GM19193 (cell line): Measurements from ENCODE around the gene ARHGEF40.

Experiments used
- POLR2A ChIP-seq: IDR thresholded peaks from 4 replicates; pipeline ENCODE4 v1.6.1; 2011; ENCODE audit not compliant: insufficient read depth, insufficient read length; ENCODE audit errors: extremely low read depth

The ARHGEF40 gene

DNA sequence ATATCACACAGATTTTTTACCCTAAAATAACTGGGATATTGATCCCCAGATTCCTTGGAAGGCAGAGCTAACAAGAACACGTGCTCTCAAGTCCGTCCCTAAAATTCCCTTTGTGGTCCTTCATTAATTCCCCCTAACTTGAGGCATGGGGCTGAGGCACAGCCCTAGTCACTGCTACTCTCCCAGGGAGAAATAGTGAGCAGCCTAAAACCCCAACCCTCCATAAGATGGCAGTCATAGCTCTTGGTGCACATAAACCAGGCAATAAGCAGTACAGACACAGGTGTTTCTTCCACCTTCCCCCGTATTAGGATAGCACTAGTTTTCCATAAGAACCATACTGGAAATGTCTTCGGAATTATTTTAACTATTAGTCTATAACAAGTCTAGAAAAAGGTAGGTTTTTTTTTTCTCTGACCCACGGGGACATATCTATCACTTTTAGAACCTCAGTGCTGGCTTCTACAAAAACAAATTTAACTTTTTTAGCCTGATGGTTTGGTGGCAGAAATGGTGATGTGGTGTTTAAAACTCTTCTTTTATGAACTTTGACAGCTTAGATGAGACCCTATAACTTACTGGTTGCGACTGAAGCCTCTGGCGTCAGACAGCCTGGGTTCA, 3.1 kb upstream of the ARHGEF40 start:
- TF ChIP-seq POLR2A: no peak

DNA sequence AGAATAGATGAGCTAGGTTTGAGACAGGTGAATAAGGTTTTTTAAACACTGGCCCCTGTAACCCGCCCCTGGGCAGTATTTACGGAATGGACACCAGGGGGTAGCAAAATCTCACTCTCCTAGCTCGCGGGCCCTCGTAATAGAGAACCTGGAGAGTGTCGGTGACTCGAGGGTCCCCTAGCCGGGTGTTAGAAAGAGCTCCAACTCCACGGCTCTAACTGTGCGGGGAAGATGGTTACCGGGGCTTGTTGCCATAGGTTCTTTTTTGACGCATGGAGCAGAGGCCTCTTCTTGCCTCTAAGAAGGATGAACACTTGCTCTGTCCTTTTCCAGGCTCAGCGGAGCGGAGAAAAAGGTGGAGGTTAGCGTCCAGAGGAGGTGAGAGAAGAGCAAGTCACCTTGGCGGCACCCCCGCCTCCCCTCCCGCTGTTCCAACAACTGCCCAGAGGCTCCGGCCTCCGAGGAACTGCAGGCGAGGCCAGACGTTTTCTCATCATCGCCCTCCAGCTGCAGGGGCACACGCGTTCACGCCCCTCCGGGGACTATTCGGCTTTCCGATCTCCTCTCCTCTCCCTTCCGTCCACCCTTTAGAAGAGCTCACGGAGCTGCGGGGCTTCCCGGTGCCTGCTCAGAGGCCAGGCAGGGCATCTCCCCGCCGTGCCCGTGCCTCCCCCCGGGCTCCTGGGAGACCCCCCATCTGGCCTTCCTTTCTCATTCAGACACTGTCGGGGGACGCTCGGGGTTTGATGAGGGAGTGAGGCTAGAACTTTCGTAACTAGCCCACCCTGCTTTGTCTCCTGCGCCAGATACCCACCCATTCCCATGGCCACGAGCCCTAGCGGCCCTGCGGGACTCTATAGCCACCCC, 1.4 kb upstream of the ARHGEF40 start:
- TF ChIP-seq POLR2A: no peak

DNA sequence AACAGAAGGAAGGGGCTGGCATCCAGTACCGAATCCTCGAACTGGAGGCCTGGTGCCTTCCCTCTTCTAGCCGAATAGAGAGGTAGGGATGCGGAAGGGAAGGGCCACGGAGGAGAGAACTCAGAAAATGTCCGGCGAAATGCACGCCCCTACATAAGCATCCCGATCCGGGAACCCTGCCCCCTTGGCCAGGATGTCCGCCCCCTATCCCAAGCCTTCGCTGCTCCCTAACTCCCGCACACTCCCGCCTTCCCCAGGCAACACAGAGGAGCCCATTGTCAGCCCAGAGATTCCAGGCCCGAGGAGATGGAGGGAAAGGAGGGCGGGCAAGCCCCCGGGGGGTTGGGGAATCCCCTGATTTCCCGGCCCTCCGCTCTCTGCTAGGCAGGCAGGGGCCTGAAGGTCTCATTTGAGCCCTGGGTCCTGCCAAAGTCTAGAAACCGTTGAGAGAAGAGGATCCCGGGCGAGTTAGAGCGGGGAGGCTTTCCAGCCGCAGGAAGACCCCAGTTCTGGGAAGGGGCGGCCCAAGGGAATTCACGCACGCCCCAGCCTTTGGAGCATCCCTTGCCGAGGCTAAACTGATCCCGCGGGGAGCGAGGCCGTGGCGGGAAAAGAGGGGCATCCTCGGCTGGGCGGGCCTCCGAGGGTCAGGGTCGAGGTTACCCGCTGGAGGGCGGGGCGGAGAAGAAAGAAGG, 569 bp upstream of the ARHGEF40 start:
- no peak for TF ChIP-seq POLR2A

DNA sequence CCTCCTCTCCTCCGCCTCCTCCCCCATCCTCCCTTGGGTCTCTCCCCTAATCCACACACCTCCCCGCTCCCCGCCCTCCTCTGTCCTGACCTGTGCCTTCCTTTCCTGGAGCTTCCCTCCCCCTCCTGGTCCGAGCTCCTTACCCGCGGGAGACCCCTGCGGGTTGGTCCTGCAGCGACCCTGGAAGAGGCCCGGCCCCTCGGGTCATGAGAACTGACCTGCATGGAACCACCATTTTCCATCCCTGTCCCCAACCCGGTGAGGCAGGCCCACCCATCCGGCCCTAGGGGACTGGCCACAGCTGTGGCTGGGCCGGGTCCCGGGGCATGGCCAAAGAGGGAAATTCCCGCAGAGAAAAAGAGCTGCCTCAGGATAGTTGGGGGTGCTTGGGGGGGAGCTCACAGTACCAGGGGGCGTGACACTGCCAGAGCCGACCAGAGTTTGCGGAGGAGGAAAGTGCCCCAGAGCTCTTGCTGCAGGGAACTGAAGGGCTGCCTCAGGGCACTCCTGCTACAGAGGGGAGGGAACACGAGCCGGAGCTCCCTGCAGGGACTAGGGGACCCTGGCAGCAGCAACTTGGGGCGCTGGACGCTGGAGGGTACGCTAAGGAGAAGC, 613 bp downstream of the ARHGEF40 start:
- TF ChIP-seq POLR2A: no peak

DNA sequence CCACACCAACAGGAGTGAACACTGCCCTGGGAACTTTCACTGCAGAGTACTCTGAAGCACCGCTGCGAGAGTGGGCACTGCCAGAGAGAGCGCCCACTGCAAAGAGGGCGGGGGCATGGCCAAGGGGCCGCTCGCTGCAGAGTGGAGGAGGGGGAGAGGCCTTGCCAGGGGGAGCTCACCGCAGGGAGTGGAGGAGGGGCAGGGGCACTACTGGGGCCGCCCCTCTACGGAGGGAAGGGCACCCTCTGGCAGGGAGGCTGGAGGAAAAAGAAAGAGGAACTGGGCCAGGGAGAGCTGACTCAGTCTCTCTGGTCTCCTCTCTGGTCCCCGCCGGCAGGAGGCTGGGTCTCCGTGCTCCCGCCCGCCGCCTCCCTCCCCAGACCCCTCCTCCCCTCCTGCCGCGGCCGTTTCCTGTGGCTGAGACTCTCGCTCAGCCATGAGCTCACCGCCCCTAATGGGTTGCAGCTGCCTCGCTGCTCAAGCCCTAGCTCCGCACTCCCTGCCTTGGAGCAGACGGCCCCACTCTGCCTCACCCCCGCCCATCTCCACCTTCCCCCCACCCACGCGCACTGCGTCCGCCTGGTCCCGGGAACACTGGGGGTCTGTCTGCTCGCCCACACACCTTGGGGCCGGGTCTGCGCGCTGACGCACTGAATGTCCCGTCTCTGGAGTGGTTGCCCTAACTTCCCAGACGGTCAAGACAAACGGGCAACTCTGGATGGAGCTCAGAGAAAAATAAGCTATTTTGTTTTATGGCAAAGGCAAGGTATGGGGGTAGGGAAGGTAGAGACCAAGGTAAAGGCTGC, 1.3 kb downstream of the ARHGEF40 start:
- TF ChIP-seq POLR2A: no peak

DNA sequence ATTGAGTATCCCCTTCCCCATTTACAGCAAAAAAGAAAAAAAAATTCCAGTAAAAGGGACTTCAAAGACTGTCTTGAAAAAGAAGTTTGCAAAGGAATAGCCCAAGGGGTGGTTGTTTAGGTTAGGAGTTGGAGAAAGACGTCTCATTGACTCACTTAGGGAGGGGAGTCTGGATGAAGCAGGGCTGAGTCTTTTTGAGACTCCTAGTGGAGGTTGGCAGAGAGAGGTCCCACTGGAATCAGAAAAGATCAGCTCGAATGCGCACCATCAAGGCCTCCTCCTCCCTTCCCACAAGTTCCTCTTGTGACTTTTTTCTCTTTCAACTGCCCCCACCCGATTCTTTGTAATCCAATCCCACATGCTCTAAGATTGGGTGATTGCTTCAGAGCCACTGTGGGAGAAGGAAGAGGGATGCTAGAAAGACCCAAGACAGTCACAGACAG, 1.9 kb downstream of the ARHGEF40 start:
- no peak for TF ChIP-seq POLR2A

DNA sequence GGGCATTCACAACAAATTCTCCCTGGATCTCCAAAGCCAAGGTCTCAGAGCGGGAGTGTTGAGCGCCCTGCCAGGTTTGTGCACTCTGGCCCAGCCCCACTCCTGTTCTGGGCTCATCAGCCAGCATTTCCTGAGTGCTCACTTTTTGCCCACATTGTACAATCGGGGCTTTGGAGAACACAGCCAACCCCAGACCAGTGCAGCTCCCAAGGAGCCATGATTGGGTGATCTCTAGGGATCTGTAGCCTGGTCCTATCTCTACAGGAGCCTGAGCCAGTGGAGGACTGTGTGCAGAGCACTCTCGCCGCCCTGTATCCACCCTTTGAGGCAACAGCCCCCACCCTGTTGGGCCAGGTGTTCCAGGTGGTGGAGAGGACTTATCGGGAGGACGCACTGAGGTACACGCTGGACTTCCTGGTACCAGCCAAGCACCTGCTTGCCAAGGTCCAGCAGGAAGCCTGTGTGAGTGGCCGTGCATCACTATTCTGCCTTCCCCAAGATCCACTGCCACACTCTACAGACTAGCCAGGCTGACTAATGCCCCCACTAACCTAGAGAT, 2.8 kb downstream of the ARHGEF40 start:
- TF ChIP-seq POLR2A: no peak

DNA sequence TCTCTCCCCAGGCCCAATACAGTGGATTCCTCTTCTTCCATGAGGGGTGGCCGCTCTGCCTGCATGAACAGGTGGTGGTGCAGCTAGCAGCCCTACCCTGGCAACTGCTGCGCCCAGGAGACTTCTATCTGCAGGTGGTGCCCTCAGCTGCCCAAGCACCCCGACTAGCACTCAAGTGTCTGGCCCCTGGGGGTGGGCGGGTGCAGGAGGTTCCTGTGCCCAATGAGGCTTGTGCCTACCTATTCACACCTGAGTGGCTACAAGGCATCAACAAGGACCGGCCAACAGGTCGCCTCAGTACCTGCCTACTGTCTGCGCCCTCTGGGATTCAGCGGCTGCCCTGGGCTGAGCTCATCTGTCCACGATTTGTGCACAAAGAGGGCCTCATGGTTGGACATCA, 3.8 kb downstream of the ARHGEF40 start:
- no peak for TF ChIP-seq POLR2A

DNA sequence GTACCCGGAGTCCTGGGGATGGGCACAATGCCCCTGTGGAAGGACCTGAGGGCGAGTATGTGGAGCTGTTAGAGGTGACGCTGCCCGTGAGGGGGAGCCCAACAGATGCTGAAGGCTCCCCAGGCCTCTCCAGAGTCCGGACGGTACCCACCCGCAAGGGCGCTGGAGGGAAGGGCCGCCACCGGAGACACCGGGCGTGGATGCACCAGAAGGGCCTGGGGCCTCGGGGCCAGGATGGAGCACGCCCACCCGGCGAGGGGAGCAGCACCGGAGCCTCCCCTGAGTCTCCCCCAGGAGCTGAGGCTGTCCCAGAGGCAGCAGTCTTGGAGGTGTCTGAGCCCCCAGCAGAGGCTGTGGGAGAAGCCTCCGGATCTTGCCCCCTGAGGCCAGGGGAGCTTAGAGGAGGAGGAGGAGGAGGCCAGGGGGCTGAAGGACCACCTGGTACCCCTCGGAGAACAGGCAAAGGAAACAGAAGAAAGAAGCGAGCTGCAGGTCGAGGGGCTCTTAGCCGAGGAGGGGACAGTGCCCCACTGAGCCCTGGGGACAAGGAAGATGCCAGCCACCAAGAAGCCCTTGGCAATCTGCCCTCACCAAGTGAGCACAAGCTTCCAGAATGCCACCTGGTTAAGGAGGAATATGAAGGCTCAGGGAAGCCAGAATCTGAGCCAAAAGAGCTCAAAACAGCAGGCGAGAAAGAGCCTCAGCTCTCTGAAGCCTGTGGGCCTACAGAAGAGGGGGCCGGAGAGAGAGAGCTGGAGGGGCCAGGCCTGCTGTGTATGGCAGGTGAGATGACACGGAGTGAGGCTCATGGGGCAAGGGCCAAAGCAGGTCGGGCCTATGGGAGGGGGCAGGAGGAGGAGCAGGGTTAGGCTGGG, 4.5 kb downstream of the ARHGEF40 start:
- TF ChIP-seq POLR2A: no peak

DNA sequence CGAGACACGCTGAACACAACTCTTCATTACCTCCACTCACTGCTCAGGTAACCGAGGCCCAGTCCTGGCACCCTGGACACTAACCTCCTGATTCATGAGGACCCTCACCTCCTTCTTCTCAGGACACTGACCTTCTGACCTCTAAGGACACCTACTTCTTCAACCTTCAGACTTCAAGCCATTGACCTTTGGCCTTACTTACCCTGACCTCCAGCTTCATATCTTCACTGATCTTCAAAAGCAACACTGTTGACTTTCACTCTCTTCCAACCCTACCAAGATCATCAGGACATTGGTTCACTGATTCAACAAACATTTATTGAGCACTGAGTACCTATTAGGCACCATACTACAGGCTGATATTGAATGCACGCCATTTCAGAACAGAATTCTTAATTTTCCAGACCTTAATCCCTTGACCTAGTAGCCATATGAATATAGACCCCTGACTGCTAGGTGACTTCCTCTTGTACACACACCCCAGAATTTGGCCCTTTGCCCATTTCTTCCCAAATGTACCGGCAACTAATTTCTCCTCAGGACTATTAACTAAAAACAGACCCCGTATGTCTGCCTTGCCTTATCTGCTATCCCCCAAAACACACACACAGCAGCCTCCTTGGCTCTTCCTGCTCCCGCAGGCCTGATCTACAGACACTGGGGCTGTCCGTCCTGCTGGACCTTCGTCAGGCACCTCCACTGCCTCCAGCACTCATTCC, 5.8 kb downstream of the ARHGEF40 start:
- no peak for TF ChIP-seq POLR2A

DNA sequence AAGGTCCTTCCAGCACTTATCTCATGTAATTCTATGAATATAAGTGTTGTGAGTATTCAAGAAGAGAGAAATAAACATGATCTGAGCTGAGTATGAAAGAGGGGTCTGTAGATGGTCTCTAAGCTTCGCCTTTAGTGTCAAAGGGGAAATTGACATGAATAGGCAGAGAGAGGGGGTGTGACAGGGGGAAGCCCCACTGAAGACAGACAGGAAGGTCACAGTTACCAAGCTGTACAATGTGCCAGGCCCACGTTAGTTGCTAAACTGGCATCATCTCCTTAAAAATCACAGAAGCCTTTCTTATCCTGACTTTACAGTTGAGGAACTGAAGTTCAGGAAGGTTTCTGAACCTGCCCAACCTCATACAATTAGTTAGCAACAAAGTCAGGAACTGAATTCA, 7.6 kb downstream of the ARHGEF40 start:
- TF ChIP-seq POLR2A: no peak

DNA sequence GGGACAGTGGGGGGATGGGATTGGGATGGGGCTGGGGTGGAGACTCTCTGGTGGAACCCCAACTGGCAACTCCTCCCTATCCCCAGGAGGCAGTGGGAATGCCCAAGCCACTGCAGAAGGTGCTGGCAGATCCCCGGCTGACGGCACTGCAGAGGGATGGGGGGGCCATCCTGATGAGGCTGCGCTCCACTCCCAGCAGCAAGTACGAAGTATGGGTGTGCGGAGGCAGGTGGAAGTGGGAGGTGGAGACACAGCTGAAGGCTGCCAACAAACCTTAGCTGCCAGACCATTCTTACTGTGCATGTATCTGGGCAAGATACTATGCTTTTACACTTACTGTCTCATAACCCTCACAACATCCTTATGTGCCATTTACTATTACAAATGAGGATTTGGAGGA, 8.2 kb downstream of the ARHGEF40 start:
- no peak for TF ChIP-seq POLR2A

DNA sequence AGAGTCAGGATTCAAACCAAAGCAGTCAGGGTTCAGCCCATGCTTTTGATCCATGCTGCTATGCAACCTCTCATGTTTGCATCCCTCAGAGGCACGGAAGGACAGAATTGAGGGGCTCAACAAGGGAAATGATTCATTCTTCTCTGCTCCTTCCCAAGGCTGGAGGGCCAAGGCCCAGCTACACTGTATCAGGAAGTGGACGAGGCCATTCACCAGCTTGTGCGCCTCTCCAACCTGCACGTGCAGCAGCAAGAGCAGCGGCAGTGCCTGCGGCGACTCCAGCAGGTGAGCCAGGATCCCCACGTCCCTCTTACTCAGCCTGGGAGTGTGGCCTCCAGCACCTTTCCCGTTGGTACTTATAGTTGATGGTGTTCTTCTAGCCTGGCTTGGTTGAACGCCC, 8.6 kb downstream of the ARHGEF40 start:
- TF ChIP-seq POLR2A: no peak
